Hepatocyte (in vitro differentiated cells): ENCODE measurements around the gene ORC2. TPM values are rescaled to one million over a fixed set of nuclear protein-coding genes. Genes with fewer than 3 reads are reported as not detected.
"Not testable (repeated sequence)": the region's sequence is repeated elsewhere in the genome, so short reads cannot be mapped to it uniquely, and the experiment has no call there.

Experiments
- DNase-seq: peaks from one replicate; pipeline ENCODE4 v3.0.0-alpha.2; 2016; ENCODE audit warnings: low spot score
- H2AFZ ChIP-seq: fragments of 200-600 bp; sonication (generic); 2 replicates; pipeline ENCODE4 v1.6.0; 2016; ENCODE audit warnings: antibody characterized with exemption, mild to moderate bottlenecking
- H3K27ac ChIP-seq: fragments of 200-600 bp; sonication (generic); 2 replicates; pipeline ENCODE4 v1.5.1; 2016; ENCODE audit warnings: mild to moderate bottlenecking
- H3K27me3 ChIP-seq: fragments of 200-600 bp; sonication (generic); 2 replicates; pipeline ENCODE4 v1.6.1; 2016
- H3K36me3 ChIP-seq: fragments of 200-600 bp; sonication (generic); replicated peaks from 2 replicates; pipeline ENCODE4 v1.5.1; 2016; ENCODE audit warnings: low read depth; ENCODE audit not compliant: insufficient read depth
- H3K4me1 ChIP-seq: fragments of 200-600 bp; sonication (generic); 2 replicates; pipeline ENCODE4 v1.5.1; 2016; ENCODE audit warnings: mild to moderate bottlenecking, moderate library complexity; ENCODE audit not compliant: insufficient read depth
- H3K4me2 ChIP-seq: fragments of 200-600 bp; sonication (generic); 2 replicates; pipeline ENCODE4 v1.6.0; 2016
- H3K4me3 ChIP-seq: fragments of 200-600 bp; sonication (generic); 2 replicates; pipeline ENCODE4 v1.5.1; 2016; ENCODE audit warnings: mild to moderate bottlenecking
- H3K79me2 ChIP-seq: fragments of 200-600 bp; sonication (generic); 2 replicates; pipeline ENCODE4 v1.6.0; 2017; ENCODE audit warnings: mild to moderate bottlenecking
- H3K9me2 ChIP-seq: fragments of 200-600 bp; sonication (generic); replicated peaks from 2 replicates; pipeline ENCODE4 v1.6.0; 2017; ENCODE audit warnings: mild to moderate bottlenecking; ENCODE audit not compliant: insufficient read depth
- H3K9me3 ChIP-seq: fragments of 200-600 bp; sonication (generic); 2 replicates; pipeline ENCODE4 v1.5.1; 2016; ENCODE audit warnings: low read depth, mild to moderate bottlenecking
- H4K20me1 ChIP-seq: fragments of 200-600 bp; sonication (generic); 2 replicates; pipeline ENCODE4 v1.6.0; 2016; ENCODE audit warnings: mild to moderate bottlenecking; ENCODE audit not compliant: insufficient read depth, poor library complexity, severe bottlenecking
- CTCF ChIP-seq: fragments of 200-600 bp; sonication (generic); IDR thresholded peaks from 2 replicates; pipeline ENCODE4 v1.5.1; 2016; ENCODE audit warnings: antibody characterized with exemption, mild to moderate bottlenecking; ENCODE audit not compliant: poor library complexity
- EZH2 ChIP-seq: fragments of 200-600 bp; sonication (generic); IDR thresholded peaks from 2 replicates; pipeline ENCODE4 v1.6.1; 2016; ENCODE audit warnings: antibody characterized with exemption, mild to moderate bottlenecking, borderline replicate concordance
- EZH2phosphoT487 ChIP-seq: fragments of 200-600 bp; sonication (generic); IDR thresholded peaks from one replicate; pipeline ENCODE4 v1.6.1; 2018; ENCODE audit warnings: antibody characterized with exemption, mild to moderate bottlenecking, low read depth, moderate library complexity; ENCODE audit not compliant: unreplicated experiment, severe bottlenecking
- WGBS: methylation state at CpG from one replicate; pipeline ENCODE4 v1.1.6; 2016; ENCODE audit warnings: low lambda C conversion rate; ENCODE audit errors: missing lambda C conversion rate; 5-methylcytosine and 5-hydroxymethylcytosine counted together
- polyA plus RNA-seq: library from polyadenylated mRNA; unstranded; fragments of >200 nt; fragmentation: Nextera tagmentation; extraction: Ambion mirVana; gene quantifications from 2 replicates; pipeline ENCODE4 v1.2.1, GENCODE V29; 2016
- total RNA-seq: library from RNA; depleted of rRNA; stranded (reverse); fragments of >200 nt; gene quantifications from 2 replicates; pipeline ENCODE4 v1.2.3, GENCODE V29; 2014

The ORC2 gene
- total and polyA plus RNA-seq, 2 experiments from 2014 or later: 11.4 to 18.1 TPM

- Histone ChIP-seq H3K27me3 (no peaks in the 10 kb centered on the region), H3K9me3 (no peaks in the 10 kb centered on the region), H3K79me2 (peaks cover 57% of the 10 kb centered on the region), H3K4me1 (peaks cover 26% of the 10 kb centered on the region), H4K20me1 (no peaks in the 10 kb centered on the region), H3K9me2 (no peaks in the 10 kb centered on the region), H3K4me2 (peak overlapping the region; percentile 78), H3K4me3 (peak overlapping the region; percentile 74), H2AFZ (peak overlapping the region; percentile 77), H3K36me3 (no peaks in the 10 kb centered on the region), H3K27ac (peak overlapping the region; percentile 90)
- TF ChIP-seq CTCF (no peak), EZH2phosphoT487 (no peak), EZH2 (no peak)
- no peak for DNase-seq
- 62% methylated on average over 6 of the region's 6 CpGs for WGBS
Measured at GRCh38 chr2:200964498-200964897, 1.0 kb upstream of the ORC2 start.

DNA sequence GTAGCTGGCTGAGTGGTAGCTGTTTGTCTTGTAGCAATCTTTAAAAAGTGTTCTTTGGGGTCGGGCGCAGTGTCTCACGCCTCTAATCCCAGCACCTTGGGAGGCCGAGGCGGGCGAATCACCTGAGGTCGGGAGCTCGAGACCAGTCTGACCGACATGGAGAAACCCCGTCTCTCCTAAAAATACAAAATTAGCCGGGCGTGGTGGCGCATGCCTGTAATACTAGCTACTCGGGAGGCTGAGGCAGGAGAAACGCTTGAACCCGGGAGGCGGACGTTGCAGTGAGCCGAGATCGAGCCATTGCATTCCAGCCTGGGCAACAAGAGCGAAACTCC lies 425 bp upstream of the ORC2 start:
- H3K36me3 ChIP-seq, H3K27me3 ChIP-seq, H3K9me2 ChIP-seq, H4K20me1 ChIP-seq, H3K9me3 ChIP-seq, DNase-seq: not testable (repeated sequence)
- 2% methylated on average over 21 of the region's 21 CpGs for WGBS
- Histone ChIP-seq H2AFZ (peak overlapping the region; percentile 77), H3K4me1 (peaks cover 26% of the 10 kb centered on the region), H3K4me3 (peak overlapping the region; percentile 74), H3K4me2 (peak overlapping the region; percentile 78), H3K79me2 (peaks cover 64% of the 10 kb centered on the region), H3K27ac (peak overlapping the region; percentile 90)

GRCh38 chr2:200962811-200963123 lies 693 bp downstream of the ORC2 start:
- peak overlapping the region; percentile 90 for H3K27ac ChIP-seq

GRCh38 chr2:200961674-200962073 lies 1.8 kb downstream of the ORC2 start:
- peak overlapping the region; percentile 74 for H3K4me2 ChIP-seq
- H3K9me3 ChIP-seq: no peaks in the 10 kb centered on the region
- no peak overlapping the region for H2AFZ ChIP-seq
- no peak overlapping the region for H3K27ac ChIP-seq
- no peaks in the 10 kb centered on the region for H3K36me3 ChIP-seq
- no peaks in the 10 kb centered on the region for H4K20me1 ChIP-seq
- WGBS: 84% methylated on average over 2 of the region's 2 CpGs
- H3K79me2 ChIP-seq: peaks cover 72% of the 10 kb centered on the region
- peak overlapping the region; percentile 88 for H3K4me3 ChIP-seq
- H3K9me2 ChIP-seq: no peaks in the 10 kb centered on the region
- no peak for TF ChIP-seq EZH2
- TF ChIP-seq EZH2phosphoT487: no peak
- TF ChIP-seq CTCF: no peak
- peaks cover 23% of the 10 kb centered on the region for H3K4me1 ChIP-seq
- H3K27me3 ChIP-seq: no peaks in the 10 kb centered on the region
- DNase-seq: no peak

More at GRCh38 chr2:200962811-200963123, 693 bp downstream of the ORC2 start:
- Histone ChIP-seq H3K79me2 (peaks cover 72% of the 10 kb centered on the region), H2AFZ (peak overlapping the region; percentile 72), H3K9me3 (no peaks in the 10 kb centered on the region), H3K4me1 (peaks cover 23% of the 10 kb centered on the region), H3K27me3 (no peaks in the 10 kb centered on the region), H3K36me3 (no peaks in the 10 kb centered on the region), H3K4me2 (peak overlapping the region; percentile 74), H3K4me3 (peak overlapping the region; percentile 88), H3K9me2 (no peaks in the 10 kb centered on the region), H4K20me1 (no peaks in the 10 kb centered on the region)
- no peak for TF ChIP-seq EZH2
- no peak for TF ChIP-seq EZH2phosphoT487
- no peak for TF ChIP-seq CTCF
- no peak for DNase-seq
- 6% methylated on average over 7 of the region's 7 CpGs for WGBS
